GM12875 (cell line): ENCODE results near the gene TUBB6.

Source experiments
- H3K4me3 ChIP-seq: one replicate; pipeline ENCODE4 v1.5.1; 2011; ENCODE audit warnings: low read depth, low read length, control low read depth
- TF ChIP-seq, protein P1 (sequence below): IDR thresholded peaks from 2 replicates; pipeline ENCODE4 v1.5.1; 2011; ENCODE audit warnings: low read depth, mild to moderate bottlenecking, control low read depth, inconsistent platforms, low read length, moderate library complexity, borderline replicate concordance; ENCODE audit not compliant: insufficient read depth

The TUBB6 gene

DNA sequence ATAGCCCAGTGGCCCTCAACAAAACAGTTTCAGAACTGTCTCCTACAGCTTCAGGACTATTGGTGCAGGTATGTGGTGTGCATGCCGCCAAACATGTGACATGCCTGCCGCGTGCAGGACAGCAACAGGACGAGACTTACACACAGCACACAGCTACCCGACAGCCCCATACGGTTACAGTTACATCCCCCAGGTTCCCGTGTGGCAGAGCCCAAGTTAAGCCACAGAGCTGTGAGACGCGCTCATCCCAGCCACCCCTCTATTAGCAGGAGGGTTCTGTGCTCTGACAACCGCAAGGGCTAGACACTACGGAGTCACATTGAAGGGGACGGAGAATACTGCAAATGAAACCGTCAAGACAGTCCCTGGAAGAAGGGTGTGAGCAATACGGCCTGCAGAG lies 16.4 kb upstream of the TUBB6 start:
- H3K4me3 ChIP-seq: no peak overlapping the region
- TF ChIP-seq, protein P1, sequence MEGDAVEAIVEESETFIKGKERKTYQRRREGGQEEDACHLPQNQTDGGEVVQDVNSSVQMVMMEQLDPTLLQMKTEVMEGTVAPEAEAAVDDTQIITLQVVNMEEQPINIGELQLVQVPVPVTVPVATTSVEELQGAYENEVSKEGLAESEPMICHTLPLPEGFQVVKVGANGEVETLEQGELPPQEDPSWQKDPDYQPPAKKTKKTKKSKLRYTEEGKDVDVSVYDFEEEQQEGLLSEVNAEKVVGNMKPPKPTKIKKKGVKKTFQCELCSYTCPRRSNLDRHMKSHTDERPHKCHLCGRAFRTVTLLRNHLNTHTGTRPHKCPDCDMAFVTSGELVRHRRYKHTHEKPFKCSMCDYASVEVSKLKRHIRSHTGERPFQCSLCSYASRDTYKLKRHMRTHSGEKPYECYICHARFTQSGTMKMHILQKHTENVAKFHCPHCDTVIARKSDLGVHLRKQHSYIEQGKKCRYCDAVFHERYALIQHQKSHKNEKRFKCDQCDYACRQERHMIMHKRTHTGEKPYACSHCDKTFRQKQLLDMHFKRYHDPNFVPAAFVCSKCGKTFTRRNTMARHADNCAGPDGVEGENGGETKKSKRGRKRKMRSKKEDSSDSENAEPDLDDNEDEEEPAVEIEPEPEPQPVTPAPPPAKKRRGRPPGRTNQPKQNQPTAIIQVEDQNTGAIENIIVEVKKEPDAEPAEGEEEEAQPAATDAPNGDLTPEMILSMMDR: no peak

DNA sequence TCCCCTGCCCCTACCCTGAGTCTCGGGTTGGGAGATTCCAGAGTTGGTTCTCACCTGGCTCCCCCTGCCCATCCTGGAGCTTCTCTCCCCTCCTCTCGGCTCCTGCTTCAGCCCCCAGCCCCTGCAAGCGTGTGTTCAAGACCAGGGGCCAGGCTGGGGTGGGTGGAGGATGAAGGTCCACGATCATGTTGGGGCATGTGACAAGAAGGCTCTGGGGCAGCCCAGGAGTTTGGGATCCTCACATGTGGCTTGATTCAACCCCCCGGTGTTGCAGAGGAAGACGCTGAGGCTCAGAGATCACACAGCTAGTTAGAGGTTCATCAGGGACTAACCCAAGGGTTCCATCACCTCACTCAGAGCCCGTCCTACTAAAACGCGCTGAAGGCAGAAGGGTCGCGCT lies 14.2 kb upstream of the TUBB6 start:
- H3K4me3 ChIP-seq: no peak overlapping the region
- TF ChIP-seq, protein P1: no peak

DNA sequence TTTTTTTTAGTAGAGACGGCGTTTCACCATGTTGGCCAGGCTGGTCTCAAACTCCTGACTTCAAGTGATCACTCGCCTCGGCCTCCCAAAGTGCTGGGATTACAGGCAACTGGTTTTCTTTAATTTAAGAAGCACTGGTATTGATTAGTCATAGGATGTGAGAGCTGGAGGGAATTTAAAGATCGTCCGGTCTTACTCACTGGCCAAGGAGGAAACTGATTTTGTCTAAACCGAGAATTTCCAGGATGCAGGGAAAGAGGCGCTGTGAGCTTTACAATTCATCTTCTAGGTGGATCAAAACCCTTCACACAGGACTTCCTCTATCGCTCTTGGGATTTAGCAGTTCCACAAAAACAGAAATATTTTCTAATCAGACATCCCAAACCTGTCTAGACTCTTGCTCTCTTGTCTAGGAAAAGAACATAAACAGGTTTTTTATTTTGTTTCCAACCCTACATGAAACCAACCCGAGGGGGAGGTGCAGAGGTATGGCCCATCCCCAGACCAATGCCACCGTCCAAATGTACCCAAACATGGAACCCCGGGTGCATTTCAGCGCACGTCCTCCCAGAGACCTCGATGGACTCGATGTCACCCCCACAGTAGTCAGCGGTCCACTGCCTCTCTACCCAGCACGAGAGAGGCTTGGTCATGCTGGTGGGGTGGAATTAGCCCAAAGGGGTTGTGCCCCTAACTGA lies 12.5 kb upstream of the TUBB6 start:
- no peak overlapping the region for H3K4me3 ChIP-seq
- TF ChIP-seq, protein P1: no peak

DNA sequence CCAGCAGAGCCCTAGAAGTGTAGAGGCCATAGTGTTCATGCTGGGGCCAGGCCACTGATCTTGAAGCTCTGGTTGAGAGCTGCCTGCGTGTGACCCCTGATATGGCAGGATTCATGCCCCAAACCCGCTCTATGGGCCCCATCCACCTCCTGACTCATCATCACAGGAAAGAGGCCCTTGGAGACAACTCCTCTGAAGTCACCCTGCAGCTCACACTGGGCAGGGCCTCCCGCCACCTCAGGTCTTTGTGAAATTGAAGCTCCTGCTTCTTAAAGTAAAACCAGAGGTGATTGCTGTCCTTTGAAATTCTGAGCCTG lies 12.0 kb upstream of the TUBB6 start:
- TF ChIP-seq, protein P1: no peak
- no peak overlapping the region for H3K4me3 ChIP-seq

DNA sequence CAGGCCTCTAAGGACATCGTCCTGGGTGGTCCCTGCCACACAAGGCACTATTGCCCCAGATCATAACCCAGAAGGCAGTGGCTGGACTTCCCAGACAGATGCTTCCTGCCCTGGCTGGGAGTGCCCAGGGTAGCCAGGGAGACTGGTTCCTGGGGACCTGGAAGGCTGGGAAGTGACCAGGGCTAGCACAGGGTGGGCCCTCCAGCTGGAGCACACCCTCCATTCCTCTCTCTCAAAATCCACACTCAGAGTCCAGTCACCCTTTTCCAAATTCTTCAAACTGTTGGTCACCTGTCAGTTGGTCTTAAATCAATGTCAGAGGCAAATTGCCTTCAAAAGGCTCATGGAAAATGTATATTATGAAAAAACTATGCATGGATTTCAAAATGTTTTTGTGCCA lies 11.6 kb upstream of the TUBB6 start:
- TF ChIP-seq, protein P1: no peak
- H3K4me3 ChIP-seq: no peak overlapping the region

DNA sequence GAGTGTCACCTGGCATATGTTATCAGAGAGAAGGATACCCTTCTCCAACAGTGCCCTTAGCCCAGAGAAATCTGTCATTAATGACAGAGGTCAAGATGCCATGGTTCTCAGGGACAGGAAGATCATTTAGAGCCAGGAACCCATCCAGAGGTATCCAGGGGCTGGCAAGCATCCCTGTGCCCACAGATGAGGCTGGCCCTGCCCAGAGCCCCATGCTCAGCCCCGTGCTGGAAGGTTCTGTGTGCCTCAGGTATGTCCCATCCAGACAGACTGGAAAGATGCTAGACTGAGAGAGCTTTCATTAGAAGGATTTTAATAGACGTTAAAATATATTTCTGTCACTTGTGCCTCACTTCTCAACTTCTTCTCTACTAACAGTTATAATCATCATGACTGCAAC lies 8.2 kb upstream of the TUBB6 start:
- TF ChIP-seq, protein P1: no peak
- H3K4me3 ChIP-seq: no peak overlapping the region

DNA sequence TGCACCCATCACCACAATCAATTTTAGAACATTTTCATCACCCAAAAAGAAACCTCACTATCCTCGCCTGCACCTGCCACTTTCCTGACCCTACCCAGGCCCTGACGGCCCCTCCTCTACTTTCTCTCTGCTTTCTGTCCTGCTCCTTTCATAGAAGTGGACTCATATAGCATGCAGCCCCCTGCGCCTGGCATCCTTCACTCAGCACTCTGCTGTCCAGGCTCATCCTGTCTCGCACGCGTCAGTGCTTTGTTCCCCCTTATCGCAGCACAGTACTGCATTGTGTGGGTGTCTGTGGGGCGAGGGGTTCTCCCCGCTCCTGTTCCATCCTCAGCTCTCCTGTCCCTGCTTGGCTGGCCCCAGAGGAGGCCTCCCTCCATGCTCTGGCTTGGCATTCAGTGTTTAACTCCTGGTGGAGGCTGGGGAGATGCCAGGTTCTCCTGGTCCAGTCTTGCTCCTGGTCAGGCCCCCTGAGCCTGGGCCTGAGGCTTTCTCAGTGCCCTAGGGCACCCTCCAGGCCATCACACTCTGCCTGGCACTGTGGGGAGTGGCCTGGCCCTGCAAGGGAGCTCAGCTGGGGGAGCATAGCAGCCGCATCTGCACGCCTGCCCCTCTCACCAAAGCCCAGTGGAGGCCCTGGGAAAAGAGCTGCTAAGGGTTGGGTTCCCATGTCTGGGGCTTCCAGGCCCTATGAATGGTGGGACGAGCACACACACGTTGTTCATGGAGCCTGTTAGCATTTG lies 6.6 kb upstream of the TUBB6 start:
- TF ChIP-seq, protein P1: no peak
- no peak overlapping the region for H3K4me3 ChIP-seq
